HEK293 (cell line): ENCODE data around the gene RASAL2.
A peak's percentile ranks its signal among the peaks of the same experiment; 100 is the strongest.

Experiments used
- CTCF ChIP-seq: fragments of 450-650 bp; formaldehyde crosslinking; IDR thresholded peaks from 2 replicates; pipeline ENCODE4 v1.5.1; 2016; ENCODE audit warnings: missing biosample characterization, missing genetic modification characterization
- EGR2 ChIP-seq: fragments of 450-650 bp; formaldehyde crosslinking; IDR thresholded peaks from 2 replicates; pipeline ENCODE4 v1.5.1; 2016; ENCODE audit warnings: low read depth, missing biosample characterization, missing genetic modification characterization
- GLIS2 ChIP-seq: fragments of 450-650 bp; formaldehyde crosslinking; IDR thresholded peaks from 2 replicates; pipeline ENCODE4 v1.5.1; 2016; ENCODE audit warnings: missing biosample characterization, missing genetic modification characterization
- KLF10 ChIP-seq: fragments of 450-650 bp; IDR thresholded peaks from 2 replicates; pipeline ENCODE4 v1.5.1; 2018; ENCODE audit warnings: missing biosample characterization, mild to moderate bottlenecking, missing genetic modification characterization
- KLF8 ChIP-seq: fragments of 450-650 bp; formaldehyde crosslinking; IDR thresholded peaks from 2 replicates; pipeline ENCODE4 v1.5.1; 2016; ENCODE audit warnings: missing biosample characterization, missing genetic modification characterization
- KLF9 ChIP-seq: fragments of 450-650 bp; formaldehyde crosslinking; IDR thresholded peaks from 2 replicates; pipeline ENCODE4 v1.5.1; 2016; ENCODE audit warnings: missing biosample characterization, missing genetic modification characterization, low read depth
- MZF1 ChIP-seq: fragments of 450-650 bp; formaldehyde crosslinking; IDR thresholded peaks from 2 replicates; pipeline ENCODE4 v1.5.1; 2017; ENCODE audit warnings: missing biosample characterization, missing genetic modification characterization, borderline replicate concordance
- REST ChIP-seq: fragments of 450-650 bp; formaldehyde crosslinking; IDR thresholded peaks from 2 replicates; pipeline ENCODE4 v1.5.1; 2016; ENCODE audit warnings: missing biosample characterization, missing genetic modification characterization
- ZBTB10 ChIP-seq: fragments of 450-650 bp; formaldehyde crosslinking; IDR thresholded peaks from 2 replicates; pipeline ENCODE4 v1.5.1; 2016; ENCODE audit warnings: missing biosample characterization, missing genetic modification characterization
- ZBTB11 ChIP-seq: fragments of 450-650 bp; formaldehyde crosslinking; conservative IDR thresholded peaks from 2 replicates; pipeline ENCODE4 v1.5.1; 2016; ENCODE audit warnings: low read depth, missing biosample characterization, missing genetic modification characterization
- ZBTB20 ChIP-seq: fragments of 450-650 bp; formaldehyde crosslinking; IDR thresholded peaks from 2 replicates; pipeline ENCODE4 v1.5.1; 2016; ENCODE audit warnings: missing biosample characterization, missing genetic modification characterization
- ZBTB8A ChIP-seq: fragments of 450-650 bp; formaldehyde crosslinking; IDR thresholded peaks from 2 replicates; pipeline ENCODE4 v1.5.1; 2016; ENCODE audit warnings: missing biosample characterization, missing genetic modification characterization
- ZFP37 ChIP-seq: fragments of 450-650 bp; formaldehyde crosslinking; IDR thresholded peaks from 2 replicates; pipeline ENCODE4 v1.5.1; 2016; ENCODE audit warnings: missing biosample characterization, missing genetic modification characterization
- ZFP41 ChIP-seq: fragments of 450-650 bp; formaldehyde crosslinking; IDR thresholded peaks from 2 replicates; pipeline ENCODE4 v1.5.1; 2016; ENCODE audit warnings: missing biosample characterization, missing genetic modification characterization, borderline replicate concordance
- ZIC2 ChIP-seq: fragments of 450-650 bp; formaldehyde crosslinking; IDR thresholded peaks from 2 replicates; pipeline ENCODE4 v1.5.1; 2016; ENCODE audit warnings: missing biosample characterization, missing genetic modification characterization
- ZNF146 ChIP-seq: fragments of 450-650 bp; formaldehyde crosslinking; IDR thresholded peaks from 2 replicates; pipeline ENCODE4 v1.5.1; 2016; ENCODE audit warnings: missing biosample characterization, missing genetic modification characterization
- ZNF324 ChIP-seq: fragments of 450-650 bp; formaldehyde crosslinking; IDR thresholded peaks from 2 replicates; pipeline ENCODE4 v1.5.1; 2016; ENCODE audit warnings: missing biosample characterization, missing genetic modification characterization
- ZNF391 ChIP-seq: fragments of 450-650 bp; formaldehyde crosslinking; IDR thresholded peaks from 2 replicates; pipeline ENCODE4 v1.5.1; 2016; ENCODE audit warnings: low read depth, missing biosample characterization, missing genetic modification characterization, borderline replicate concordance
- ZNF394 ChIP-seq: fragments of 450-650 bp; formaldehyde crosslinking; IDR thresholded peaks from 2 replicates; pipeline ENCODE4 v1.5.1; 2016; ENCODE audit warnings: missing biosample characterization, missing genetic modification characterization, mild to moderate bottlenecking, moderate library complexity, borderline replicate concordance
- ZNF600 ChIP-seq: fragments of 450-650 bp; formaldehyde crosslinking; IDR thresholded peaks from 2 replicates; pipeline ENCODE4 v1.5.1; 2016; ENCODE audit warnings: missing biosample characterization, missing genetic modification characterization
- ZNF639 ChIP-seq: fragments of 450-650 bp; formaldehyde crosslinking; IDR thresholded peaks from 2 replicates; pipeline ENCODE4 v1.5.1; 2016; ENCODE audit warnings: missing biosample characterization, missing genetic modification characterization
- ZNF707 ChIP-seq: fragments of 450-650 bp; formaldehyde crosslinking; IDR thresholded peaks from 2 replicates; pipeline ENCODE4 v1.5.1; 2016; ENCODE audit warnings: missing biosample characterization, missing genetic modification characterization
- ZNF76 ChIP-seq: fragments of 450-650 bp; formaldehyde crosslinking; IDR thresholded peaks from 2 replicates; pipeline ENCODE4; 2016; ENCODE audit warnings: low read depth, missing biosample characterization, missing genetic modification characterization, borderline replicate concordance
- ZSCAN5A ChIP-seq: fragments of 450-650 bp; formaldehyde crosslinking; IDR thresholded peaks from 2 replicates; pipeline ENCODE4 v1.5.1; 2016; ENCODE audit warnings: missing biosample characterization, missing genetic modification characterization

RASAL2 gene

GRCh38 chr1:178093951-178094738 lies at the start of gene RASAL2 (continued):
- TF ChIP-seq KLF9 (tag by site-specific recombination), result peak; percentile 83
- 0 out of 2 replicates have a peak, but pooled peaks have one; percentile 39 for TF ChIP-seq MZF1 (tag by site-specific recombination)
- peak; percentile 37; the same call in 1 of the 2 replicates for TF ChIP-seq ZBTB11
- TF ChIP-seq ZSCAN5A, result 0 out of 2 replicates have a peak, but pooled peaks have one; percentile 26
- TF ChIP-seq ZNF391 (tag by site-specific recombination), result peak; percentile 11; the same call in 1 of the 2 replicates
- TF ChIP-seq ZBTB10, result no peak
- peak; percentile 86 for TF ChIP-seq CTCF (tag by site-specific recombination)
- no peak for TF ChIP-seq ZNF394 (tag by site-specific recombination)
- TF ChIP-seq GLIS2 (tag by site-specific recombination), result peak; percentile 97
- TF ChIP-seq ZIC2 (tag by site-specific recombination), result peak; percentile 19; the same call in 1 of the 2 replicates
- 0 out of 2 replicates have a peak, but pooled peaks have one; percentile 49 for TF ChIP-seq ZNF324 (tag by site-specific recombination)
- peak; percentile 78 for TF ChIP-seq ZBTB8A (tag by site-specific recombination)
- TF ChIP-seq ZFP41, result no peak
- TF ChIP-seq ZNF639 (tag by site-specific recombination), result no peak
- peak; percentile 21; the same call in 1 of the 2 replicates for TF ChIP-seq ZFP37 (tag by site-specific recombination)
- peak; percentile 91; the same call in 1 of the 2 replicates for TF ChIP-seq KLF8 (tag by site-specific recombination)
- no peak for TF ChIP-seq ZNF707 (tag by site-specific recombination)
- TF ChIP-seq ZBTB20, result peak; percentile 93
- TF ChIP-seq REST (tag by site-specific recombination), result 0 out of 2 replicates have a peak, but pooled peaks have one; percentile 41
- TF ChIP-seq ZNF600 (tag by site-specific recombination), result peak; percentile 78
- TF ChIP-seq KLF10 (tag by site-specific recombination), result peak; percentile 52; the same call in 1 of the 2 replicates
- TF ChIP-seq ZNF146, result no peak
- peak; percentile 79 for TF ChIP-seq EGR2 (tag by site-specific recombination)
- TF ChIP-seq ZNF76 (tag by site-specific recombination), result 0 out of 2 replicates have a peak, but pooled peaks have one; percentile 15
